ENCODE data around the gene PXT1.
"Not testable (repeated sequence)": the region's sequence is repeated elsewhere in the genome, so short reads cannot be mapped to it uniquely, and the experiment has no call there.

PXT1 gene

GRCh38 chr6:36459501-36459900 is 16.8 kb upstream of the PXT1 start:
- Histone ChIP-seq H3K36me3 (replicated peaks; ENCODE audit: low read depth, low read length) (peaks cover 13% of the 10 kb centered on the region), H3K27ac (ENCODE audit: low read length) (no peak overlapping the region), H2AFZ (ENCODE audit: low read depth, low read length) (no peak overlapping the region), H3K79me2 (ENCODE audit: low read length) (peaks cover 83% of the 10 kb centered on the region), H3K4me2 (ENCODE audit: low read length) (no peak overlapping the region), H3K4me1 (ENCODE audit: low read length) (no peaks in the 10 kb centered on the region), H3K4me3 (ENCODE audit: low read length) (no peak overlapping the region), H3K9me3 (ENCODE audit: insufficient read depth, low read length) (no peaks in the 10 kb centered on the region), H3K9ac (ENCODE audit: low read length) (no peak overlapping the region), H3K27me3 (ENCODE audit: low read depth, low read length) (no peaks in the 10 kb centered on the region), H4K20me1 (ENCODE audit: insufficient read depth, low read length) (peaks cover 43% of the 10 kb centered on the region)
- TF ChIP-seq EZH2phosphoT487 (IDR thresholded peaks at IDR 0.05; ENCODE audit: low read depth) (no peak), CTCF (IDR thresholded peaks at IDR 0.05; ENCODE audit: low read depth, low read length) (no peak)

- Histone ChIP-seq H3K27me3 (ENCODE audit: low read depth, low read length) (no peaks in the 10 kb centered on the region), H3K4me3 (ENCODE audit: low read length) (no peak overlapping the region), H3K9me3 (ENCODE audit: insufficient read depth, low read length) (no peaks in the 10 kb centered on the region), H3K79me2 (ENCODE audit: low read length) (peaks cover 86% of the 10 kb centered on the region), H3K36me3 (replicated peaks; ENCODE audit: low read depth, low read length) (peaks cover 4% of the 10 kb centered on the region), H2AFZ (ENCODE audit: low read depth, low read length) (no peak overlapping the region), H3K9ac (ENCODE audit: low read length) (no peak overlapping the region), H3K4me1 (ENCODE audit: low read length) (no peaks in the 10 kb centered on the region), H3K4me2 (ENCODE audit: low read length) (no peak overlapping the region), H4K20me1 (ENCODE audit: insufficient read depth, low read length) (peaks cover 26% of the 10 kb centered on the region), H3K27ac (ENCODE audit: low read length) (no peak overlapping the region)
- no peak for TF ChIP-seq EZH2phosphoT487 (IDR thresholded peaks at IDR 0.05; ENCODE audit: low read depth)
- no peak for TF ChIP-seq CTCF (IDR thresholded peaks at IDR 0.05; ENCODE audit: low read depth, low read length)
Observed at GRCh38 chr6:36455486-36456027, 12.9 kb upstream of the PXT1 start.

- not testable (repeated sequence) for H3K27ac ChIP-seq (ENCODE audit: low read length); H3K4me1 ChIP-seq (ENCODE audit: low read length); H2AFZ ChIP-seq (ENCODE audit: low read depth, low read length); H3K4me2 ChIP-seq (ENCODE audit: low read length); H3K27me3 ChIP-seq (ENCODE audit: low read depth, low read length); H3K9ac ChIP-seq (ENCODE audit: low read length); H3K4me3 ChIP-seq (ENCODE audit: low read length); H3K9me3 ChIP-seq (ENCODE audit: insufficient read depth, low read length)
- peaks cover 11% of the 10 kb centered on the region for H3K36me3 ChIP-seq (replicated peaks; ENCODE audit: low read depth, low read length)
- peaks cover 90% of the 10 kb centered on the region for H3K79me2 ChIP-seq (ENCODE audit: low read length)
- peaks cover 17% of the 10 kb centered on the region for H4K20me1 ChIP-seq (ENCODE audit: insufficient read depth, low read length)
Observed at GRCh38 chr6:36452897-36453296, 10.2 kb upstream of the PXT1 start.

GRCh38 chr6:36449173-36449572 is 6.5 kb upstream of the PXT1 start:
- not testable (repeated sequence) for H4K20me1 ChIP-seq (ENCODE audit: insufficient read depth, low read length); H3K4me1 ChIP-seq (ENCODE audit: low read length); H3K4me3 ChIP-seq (ENCODE audit: low read length); H2AFZ ChIP-seq (ENCODE audit: low read depth, low read length); H3K4me2 ChIP-seq (ENCODE audit: low read length); H3K9me3 ChIP-seq (ENCODE audit: insufficient read depth, low read length); H3K27me3 ChIP-seq (ENCODE audit: low read depth, low read length); H3K9ac ChIP-seq (ENCODE audit: low read length); H3K27ac ChIP-seq (ENCODE audit: low read length)
- Histone ChIP-seq H3K36me3 (replicated peaks; ENCODE audit: low read depth, low read length) (peaks cover 15% of the 10 kb centered on the region), H3K79me2 (ENCODE audit: low read length) (peaks cover 90% of the 10 kb centered on the region)

GRCh38 chr6:36445621-36446020 is 3.0 kb upstream of the PXT1 start:
- no peak for TF ChIP-seq CTCF (IDR thresholded peaks at IDR 0.05; ENCODE audit: low read depth, low read length)
- TF ChIP-seq EZH2phosphoT487 (IDR thresholded peaks at IDR 0.05; ENCODE audit: low read depth), result no peak
- H3K4me1 ChIP-seq (ENCODE audit: low read length), result peaks cover 25% of the 10 kb centered on the region
- no peak overlapping the region for H3K9ac ChIP-seq (ENCODE audit: low read length)
- H3K4me3 ChIP-seq (ENCODE audit: low read length), result no peak overlapping the region
- H3K79me2 ChIP-seq (ENCODE audit: low read length), result peaks cover 82% of the 10 kb centered on the region
- H3K27ac ChIP-seq (ENCODE audit: low read length), result no peak overlapping the region
- H4K20me1 ChIP-seq (ENCODE audit: insufficient read depth, low read length), result peaks cover 4% of the 10 kb centered on the region
- peaks cover 10% of the 10 kb centered on the region for H3K36me3 ChIP-seq (replicated peaks; ENCODE audit: low read depth, low read length)
- no peaks in the 10 kb centered on the region for H3K9me3 ChIP-seq (ENCODE audit: insufficient read depth, low read length)
- H2AFZ ChIP-seq (ENCODE audit: low read depth, low read length), result no peak overlapping the region
- no peaks in the 10 kb centered on the region for H3K27me3 ChIP-seq (ENCODE audit: low read depth, low read length)
- H3K4me2 ChIP-seq (ENCODE audit: low read length), result no peak overlapping the region
